IMR-90 (cell line): ENCODE data around the gene SEMA4B. TPM values are rescaled to one million over a fixed set of nuclear protein-coding genes. Genes with fewer than 3 reads are reported as not detected.

ENCODE experiments used
- ATAC-seq: fragments of 200-7000 bp; cut with Tn5 transposase; 2 replicates; pipeline ENCODE4 v1.9.1; 2020; ENCODE audit warnings: low read depth, mild to moderate bottlenecking, moderate library complexity
- BruUV-seq: library from RNA; stranded (reverse); fragments of 400-500 nt; replicated peaks from 2 replicates; lab custom pipeline; 2021; lab: Mats Ljungman, UMichigan
- CTCF ChIA-PET: fragments of 300-600 bp; formaldehyde crosslinking; extraction: SDS; loops from one replicate; lab custom pipeline; 2021; ENCODE audit warnings: antibody characterized with exemption; lab: Yijun Ruan, JAX
- POLR2A ChIA-PET: fragments of 300-600 bp; sonication (Branson Sonifier 250); formaldehyde crosslinking; loops from one replicate; lab custom pipeline; 2022; ENCODE audit warnings: antibody characterized with exemption; ENCODE audit not compliant: unreplicated experiment; lab: Charles Lee
- DNase-seq: peaks from one replicate; pipeline ENCODE4 v3.0.0; 2013
- H2AFZ ChIP-seq: replicated peaks from 2 replicates; pipeline ENCODE3; 2013; ENCODE audit warnings: low read length, mild to moderate bottlenecking; ENCODE audit not compliant: poor library complexity
- H2AK5ac ChIP-seq: 2 replicates; pipeline ENCODE4 v1.6.1; 2013; ENCODE audit warnings: low read depth, low read length, inconsistent platforms
- H2AK9ac ChIP-seq: replicated peaks from 2 replicates; pipeline ENCODE3; 2013; ENCODE audit warnings: mild to moderate bottlenecking, low read depth, low read length, moderate library complexity; ENCODE audit not compliant: poor library complexity
- H2BK120ac ChIP-seq: 2 replicates; pipeline ENCODE4 v1.6.1; 2013; ENCODE audit warnings: low read depth, low read length, inconsistent platforms
- H2BK15ac ChIP-seq: 3 replicates; pipeline ENCODE4 v1.6.1; 2013; ENCODE audit warnings: low read depth, low read length, inconsistent platforms
- H2BK20ac ChIP-seq: 2 replicates; pipeline ENCODE4 v1.6.1; 2013; ENCODE audit warnings: low read depth, mild to moderate bottlenecking, inconsistent platforms, low read length, moderate library complexity
- H2BK5ac ChIP-seq: 2 replicates; pipeline ENCODE4 v1.6.1; 2013; ENCODE audit warnings: mild to moderate bottlenecking, low read depth, low read length, inconsistent platforms; ENCODE audit not compliant: poor library complexity, severe bottlenecking
- H3K14ac ChIP-seq: replicated peaks from 2 replicates; pipeline ENCODE4 v1.6.1; 2013; ENCODE audit warnings: low read depth, low read length, inconsistent platforms
- H3K18ac ChIP-seq: 2 replicates; pipeline ENCODE4 v1.6.1; 2013; ENCODE audit warnings: low read depth, low read length, control low read depth
- H3K23ac ChIP-seq: 2 replicates; pipeline ENCODE4 v1.6.1; 2013; ENCODE audit warnings: low read depth, low read length, inconsistent platforms
- H3K27ac ChIP-seq: 2 replicates; pipeline ENCODE4 v1.5.1; 2013; ENCODE audit warnings: mild to moderate bottlenecking, control low read depth, low read length; ENCODE audit not compliant: insufficient read depth
- H3K27me3 ChIP-seq: 2 replicates; pipeline ENCODE4 v1.6.1; 2013; ENCODE audit warnings: low read length; ENCODE audit not compliant: control insufficient read depth, insufficient read depth
- H3K36me3 ChIP-seq: 2 replicates; pipeline ENCODE4 v1.6.1; 2013; ENCODE audit warnings: low read length, mixed read lengths; ENCODE audit not compliant: control insufficient read depth, insufficient read depth
- H3K4ac ChIP-seq: 2 replicates; pipeline ENCODE4 v1.6.1; 2013; ENCODE audit warnings: low read depth, low read length, inconsistent platforms
- H3K4me1 ChIP-seq: 2 replicates; pipeline ENCODE4 v1.6.1; 2013; ENCODE audit warnings: low read length, mixed read lengths; ENCODE audit not compliant: control insufficient read depth, insufficient read depth
- H3K4me2 ChIP-seq: 2 replicates; pipeline ENCODE4 v1.6.1; 2013; ENCODE audit warnings: low read depth, mild to moderate bottlenecking, control low read depth, low read length, moderate library complexity
- H3K4me3 ChIP-seq: 2 replicates; pipeline ENCODE4 v1.5.1; 2013; ENCODE audit warnings: low read depth, mild to moderate bottlenecking, control low read depth, low read length, moderate library complexity; ENCODE audit not compliant: insufficient read depth
- H3K56ac ChIP-seq: 2 replicates; pipeline ENCODE4 v1.6.1; 2013; ENCODE audit warnings: low read length, inconsistent platforms; ENCODE audit not compliant: insufficient read depth; ENCODE audit errors: extremely low read depth
- H3K79me1 ChIP-seq, 2 experiments: 2 replicates each; pipeline ENCODE4 v1.6.1; 2013; ENCODE audit warnings: low read length in 2 of 2, inconsistent platforms in 1 of 2, low read depth in 1 of 2
- H3K9ac ChIP-seq: 2 replicates; pipeline ENCODE4 v1.6.1; 2013; ENCODE audit warnings: low read depth, low read length, control low read depth
- H3K9me1 ChIP-seq: 2 replicates; pipeline ENCODE4 v1.6.1; 2013; ENCODE audit warnings: low read length, inconsistent platforms; ENCODE audit not compliant: insufficient read depth
- H3K9me3 ChIP-seq: 2 replicates; pipeline ENCODE4 v1.6.1; 2013; ENCODE audit warnings: low read length; ENCODE audit not compliant: control insufficient read depth, insufficient read depth
- H4K20me1 ChIP-seq: 2 replicates; pipeline ENCODE4 v1.6.1; 2013; ENCODE audit warnings: low read length, inconsistent platforms; ENCODE audit not compliant: insufficient read depth
- H4K5ac ChIP-seq: 2 replicates; pipeline ENCODE4 v1.6.1; 2013; ENCODE audit warnings: mild to moderate bottlenecking, low read depth, low read length, control low read depth
- H4K8ac ChIP-seq, 2 experiments: 2 replicates each; pipeline ENCODE4 v1.6.1; 2013; ENCODE audit warnings: low read depth in 2 of 2, low read length in 2 of 2, control low read depth in 1 of 2, inconsistent platforms in 1 of 2
- H4K91ac ChIP-seq: 2 replicates; pipeline ENCODE4 v1.6.1; 2013; ENCODE audit warnings: low read depth, low read length, inconsistent platforms; ENCODE audit not compliant: insufficient read depth
- MAZ ChIP-seq: IDR thresholded peaks from 2 replicates; pipeline ENCODE4 v1.6.1; 2012; ENCODE audit warnings: low read depth, mild to moderate bottlenecking, low read length, improper control_type of control experiment, moderate library complexity, borderline replicate concordance
- RAD21 ChIP-seq: IDR thresholded peaks from 2 replicates; pipeline ENCODE4 v1.6.1; 2012; ENCODE audit warnings: low read length, improper control_type of control experiment
- WGBS, 2 experiments: methylation state at CpG; one replicate each; pipeline versions ENCODE4 v1.1.5 to v1.1.7; 2013; ENCODE audit warnings: missing lambda C conversion rate in 2 of 2; ENCODE audit not compliant: insufficient read length in 1 of 2; ENCODE audit errors: extremely low coverage in 2 of 2; 5-methylcytosine and 5-hydroxymethylcytosine counted together
- dilution Hi-C: fragments of 300-500 bp; cut with HindIII; formaldehyde crosslinking; loops from one replicate; pipeline ENCODE4 v1.14.3; 2018; ENCODE audit warnings: low sequenced_read_pairs; ENCODE audit not compliant: unreplicated experiment
- in situ Hi-C: fragments of 300-500 bp; cut with MboI; formaldehyde crosslinking; loops from 3 replicates; pipeline ENCODE4 v1.14.3; 2019; ENCODE audit warnings: low sequenced_read_pairs, inconsistent platforms, mixed read lengths
- intact Hi-C: fragments of 100-400 bp; cut with micrococcal nuclease; formaldehyde crosslinking; loops from 2 replicates; pipeline ENCODE4 v1.10.0; 2022
- polyA plus RNA-seq, 3 experiments: library from polyadenylated mRNA; depleted of rRNA; stranded (reverse); fragments of >200 nt; gene quantifications; 2 replicates each; pipeline ENCODE4 v1.2.3, GENCODE V29; 2012; ENCODE audit warnings: low replicate concordance in 1 of 3
- total RNA-seq: library from RNA; depleted of rRNA; stranded (reverse); fragments of >200 nt; gene quantifications from 2 replicates; pipeline ENCODE4 v1.2.3, GENCODE V29; 2012

Gene SEMA4B
- total and polyA plus RNA-seq, 2 of the 4 experiments (the other 2 are of a cell fraction): 5.0 to 22.5 TPM

DNA sequence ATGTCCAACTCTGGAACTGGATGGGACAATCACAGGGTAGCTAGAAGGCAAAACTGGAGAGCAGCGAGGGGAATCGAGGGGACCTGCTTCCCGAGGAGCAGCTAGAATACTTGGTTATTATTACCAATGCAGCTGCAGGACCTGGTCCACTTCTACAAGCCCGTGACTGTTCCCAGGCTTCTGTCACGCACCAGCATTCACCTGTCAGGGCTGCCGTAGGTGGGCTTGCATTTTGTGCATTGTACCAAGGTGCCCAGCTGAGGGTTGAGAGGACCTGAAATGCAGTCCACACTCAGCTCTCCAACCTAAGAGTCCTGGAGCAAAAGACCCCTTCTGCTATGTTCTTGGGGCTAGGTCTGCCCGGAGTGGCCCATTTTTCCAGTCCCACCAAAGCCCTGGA, 2.3 kb downstream of the SEMA4B start:
- Histone ChIP-seq H3K4ac (no peak overlapping the region), H2AK5ac (no peak overlapping the region), H3K23ac (no peak overlapping the region), H3K9me3 (no peaks in the 10 kb centered on the region), H3K4me1 (peaks cover 8% of the 10 kb centered on the region), H3K27ac (no peak overlapping the region), H2AK9ac (no peak overlapping the region), H4K5ac (no peak overlapping the region), H2BK20ac (no peak overlapping the region), H2BK120ac (no peak overlapping the region), H3K9ac (no peak overlapping the region), H3K18ac (no peak overlapping the region), H3K14ac (no peak overlapping the region), H3K79me1 (peaks cover 34 to 36% of the 10 kb centered on the region in 2 experiments), H2BK5ac (no peak overlapping the region), H3K27me3 (no peaks in the 10 kb centered on the region), H3K56ac (no peak overlapping the region), H3K4me2 (no peak overlapping the region), H4K91ac (no peak overlapping the region), H2BK15ac (no peak overlapping the region), H4K8ac (no peak overlapping the region), H2AFZ (no peak overlapping the region), H3K36me3 (no peaks in the 10 kb centered on the region; the same call in 1 of the 2 replicates), H3K9me1 (peaks cover 11% of the 10 kb centered on the region; the same call in 1 of the 2 replicates), H3K4me3 (no peak overlapping the region), H4K20me1 (no peaks in the 10 kb centered on the region; the same call in 1 of the 2 replicates)
- no peak for DNase-seq
- ATAC-seq: no peak
- intact Hi-C loops (no loop called here), dilution Hi-C loops (no loop called here), in situ Hi-C loops (no loop called here)
- BruUV-seq: no TSS peak
- no peak for TF ChIP-seq RAD21
- no peak for TF ChIP-seq MAZ
- 96% methylated on average over 6 of the region's 7 CpGs; no CpG with 5 or more reads in 1 of the 2 experiments for WGBS, 2 experiments
- CTCF ChIA-PET: interaction anchor here (0.6 to 1.1 kb wide), 2 partner anchors 11 to 80 kb away, joined by 3 read pairs; no protein-coding TSS in a partner anchor
- POLR2A ChIA-PET: no interaction called here
